Smooth muscle cell (in vitro differentiated cells): ENCODE results near the gene RUNX1. TPM values are rescaled to one million over a fixed set of nuclear protein-coding genes. Genes with fewer than 3 reads are reported as not detected.

ENCODE experiments used
- DNase-seq: peaks from one replicate; lab custom pipeline; 2025; ENCODE audit not compliant: unreplicated experiment; lab: John Stamatoyannopoulos, UW
- H2AFZ ChIP-seq: fragments of 200-600 bp; sonication (generic); 2 replicates; pipeline ENCODE4 v1.6.0; 2016; ENCODE audit warnings: antibody characterized with exemption, low read depth, mild to moderate bottlenecking
- H3F3A ChIP-seq: fragments of 200-600 bp; sonication (generic); 2 replicates; pipeline ENCODE4 v1.6.0; 2017; ENCODE audit warnings: antibody characterized with exemption, low read depth
- H3K27ac ChIP-seq: fragments of 200-600 bp; sonication (generic); 2 replicates; pipeline ENCODE4 v1.5.1; 2016; ENCODE audit warnings: low read depth, mild to moderate bottlenecking
- H3K27me3 ChIP-seq: fragments of 200-600 bp; sonication (generic); 2 replicates; pipeline ENCODE4 v1.6.1; 2016; ENCODE audit warnings: low read depth, mild to moderate bottlenecking
- H3K36me3 ChIP-seq: fragments of 200-600 bp; sonication (generic); 2 replicates; pipeline ENCODE4 v1.5.1; 2016; ENCODE audit warnings: low read depth
- H3K4me1 ChIP-seq: fragments of 200-600 bp; sonication (generic); 2 replicates; pipeline ENCODE4 v1.5.1; 2016; ENCODE audit warnings: low read depth
- H3K4me2 ChIP-seq: fragments of 200-600 bp; sonication (generic); 2 replicates; pipeline ENCODE4 v1.6.0; 2016; ENCODE audit warnings: mild to moderate bottlenecking
- H3K4me3 ChIP-seq: fragments of 200-600 bp; sonication (generic); 2 replicates; pipeline ENCODE4 v1.5.1; 2016; ENCODE audit warnings: mild to moderate bottlenecking
- H3K79me2 ChIP-seq: fragments of 200-600 bp; sonication (generic); 2 replicates; pipeline ENCODE4 v1.6.0; 2016; ENCODE audit warnings: low read depth, mild to moderate bottlenecking
- H3K9ac ChIP-seq: fragments of 200-600 bp; sonication (generic); 2 replicates; pipeline ENCODE4 v1.6.0; 2016; ENCODE audit warnings: low read depth
- H3K9me3 ChIP-seq: fragments of 200-600 bp; sonication (generic); replicated peaks from 2 replicates; pipeline ENCODE4 v1.5.1; 2016; ENCODE audit warnings: low read depth
- H4K20me1 ChIP-seq: fragments of 200-600 bp; sonication (generic); 2 replicates; pipeline ENCODE4 v1.6.0; 2016; ENCODE audit warnings: low read depth
- CTCF ChIP-seq: fragments of 200-600 bp; sonication (generic); IDR thresholded peaks from 2 replicates; pipeline ENCODE4 v1.5.1; 2017; ENCODE audit warnings: borderline replicate concordance, mild to moderate bottlenecking, antibody characterized with exemption; ENCODE audit not compliant: insufficient read depth, poor library complexity, severe bottlenecking
- WGBS: methylation state at CpG from one replicate; pipeline ENCODE4 v1.1.7; 2016; ENCODE audit warnings: low lambda C conversion rate; 5-methylcytosine and 5-hydroxymethylcytosine counted together
- polyA plus RNA-seq: library from polyadenylated mRNA; unstranded; fragments of >200 nt; fragmentation: Nextera tagmentation; extraction: Ambion mirVana; gene quantifications from 2 replicates; pipeline ENCODE4 v1.2.1, GENCODE V29; 2016
- total RNA-seq: library from RNA; depleted of rRNA; stranded (reverse); fragments of >200 nt; gene quantifications from 2 replicates; pipeline ENCODE4 v1.2.3, GENCODE V29; 2014

The RUNX1 gene
- total and polyA plus RNA-seq, 2 experiments from 2014 or later: 33.4 to 97.6 TPM

GRCh38 chr21:35028451-35028978 is 20.6 kb downstream of the RUNX1 start:
- Histone ChIP-seq H3K4me1 (peaks cover 4% of the 10 kb centered on the region), H3K27ac (peak overlapping the region; percentile 43), H3K4me2 (no peak overlapping the region), H3F3A (peaks cover 13% of the 10 kb centered on the region), H3K27me3 (no peaks in the 10 kb centered on the region), H3K9me3 (no peaks in the 10 kb centered on the region), H3K36me3 (no peaks in the 10 kb centered on the region), H2AFZ (no peak overlapping the region), H3K79me2 (peaks cover 36% of the 10 kb centered on the region), H3K4me3 (no peak overlapping the region), H3K9ac (no peak overlapping the region), H4K20me1 (peaks cover 81% of the 10 kb centered on the region)
- WGBS: 95% methylated on average over 4 of the region's 4 CpGs
- DNase-seq: no peak
- no peak for TF ChIP-seq CTCF

GRCh38 chr21:35027563-35028450 is 21.3 kb downstream of the RUNX1 start:
- peaks cover 4% of the 10 kb centered on the region for H3K4me1 ChIP-seq
- H2AFZ ChIP-seq: no peak overlapping the region
- H3K4me2 ChIP-seq: peak overlapping the region; percentile 84
- H4K20me1 ChIP-seq: peaks cover 81% of the 10 kb centered on the region
- H3K27ac ChIP-seq: peak overlapping the region; percentile 47
- H3K9me3 ChIP-seq: no peaks in the 10 kb centered on the region
- H3F3A ChIP-seq: peaks cover 13% of the 10 kb centered on the region
- peaks cover 29% of the 10 kb centered on the region for H3K79me2 ChIP-seq
- no peaks in the 10 kb centered on the region for H3K36me3 ChIP-seq
- TF ChIP-seq CTCF: no peak
- H3K27me3 ChIP-seq: no peaks in the 10 kb centered on the region
- H3K9ac ChIP-seq: no peak overlapping the region
- DNase-seq: no peak
- WGBS: 72% methylated on average over 5 of the region's 5 CpGs
- H3K4me3 ChIP-seq: no peak overlapping the region

GRCh38 chr21:35026617-35027562 is 22.2 kb downstream of the RUNX1 start:
- no peak for TF ChIP-seq CTCF
- H3K4me2 ChIP-seq: peak overlapping the region; percentile 84
- H3K27me3 ChIP-seq: no peaks in the 10 kb centered on the region
- H3F3A ChIP-seq: peaks cover 13% of the 10 kb centered on the region
- H3K4me1 ChIP-seq: peaks cover 4% of the 10 kb centered on the region
- WGBS: 19% methylated on average over 45 of the region's 45 CpGs
- peaks cover 23% of the 10 kb centered on the region for H3K79me2 ChIP-seq
- H3K27ac ChIP-seq: peak overlapping the region; percentile 47
- H3K4me3 ChIP-seq: peak overlapping the region; percentile 37
- no peak overlapping the region for H2AFZ ChIP-seq
- H3K9me3 ChIP-seq: no peaks in the 10 kb centered on the region
- no peak overlapping the region for H3K9ac ChIP-seq
- DNase-seq: no peak
- H3K36me3 ChIP-seq: no peaks in the 10 kb centered on the region
- peaks cover 74% of the 10 kb centered on the region for H4K20me1 ChIP-seq
